IMR-90 (cell line): ENCODE results near the gene NFKBIZ. TPM values are rescaled to one million over a fixed set of nuclear protein-coding genes. Genes with fewer than 3 reads are reported as not detected.

Experiments used
- ATAC-seq: fragments of 200-7000 bp; cut with Tn5 transposase; 2 replicates; pipeline ENCODE4 v1.9.1; 2020; ENCODE audit warnings: low read depth, mild to moderate bottlenecking, moderate library complexity
- BruUV-seq: library from RNA; stranded (reverse); fragments of 400-500 nt; replicated peaks from 2 replicates; lab custom pipeline; 2021; lab: Mats Ljungman, UMichigan
- CTCF ChIA-PET: fragments of 300-600 bp; formaldehyde crosslinking; extraction: SDS; loops from one replicate; lab custom pipeline; 2021; ENCODE audit warnings: antibody characterized with exemption; lab: Yijun Ruan, JAX
- POLR2A ChIA-PET: fragments of 300-600 bp; sonication (Branson Sonifier 250); formaldehyde crosslinking; loops from one replicate; lab custom pipeline; 2022; ENCODE audit warnings: antibody characterized with exemption; ENCODE audit not compliant: unreplicated experiment; lab: Charles Lee
- DNase-seq: peaks from one replicate; pipeline ENCODE4 v3.0.0; 2013
- H2AFZ ChIP-seq: replicated peaks from 2 replicates; pipeline ENCODE3; 2013; ENCODE audit warnings: low read length, mild to moderate bottlenecking; ENCODE audit not compliant: poor library complexity
- H2AK5ac ChIP-seq: 2 replicates; pipeline ENCODE4 v1.6.1; 2013; ENCODE audit warnings: low read depth, low read length, inconsistent platforms
- H2AK9ac ChIP-seq: replicated peaks from 2 replicates; pipeline ENCODE3; 2013; ENCODE audit warnings: mild to moderate bottlenecking, low read depth, low read length, moderate library complexity; ENCODE audit not compliant: poor library complexity
- H2BK120ac ChIP-seq: 2 replicates; pipeline ENCODE4 v1.6.1; 2013; ENCODE audit warnings: low read depth, low read length, inconsistent platforms
- H2BK15ac ChIP-seq: 3 replicates; pipeline ENCODE4 v1.6.1; 2013; ENCODE audit warnings: low read depth, low read length, inconsistent platforms
- H2BK20ac ChIP-seq: 2 replicates; pipeline ENCODE4 v1.6.1; 2013; ENCODE audit warnings: low read depth, mild to moderate bottlenecking, inconsistent platforms, low read length, moderate library complexity
- H2BK5ac ChIP-seq: 2 replicates; pipeline ENCODE4 v1.6.1; 2013; ENCODE audit warnings: mild to moderate bottlenecking, low read depth, low read length, inconsistent platforms; ENCODE audit not compliant: poor library complexity, severe bottlenecking
- H3K14ac ChIP-seq: replicated peaks from 2 replicates; pipeline ENCODE4 v1.6.1; 2013; ENCODE audit warnings: low read depth, low read length, inconsistent platforms
- H3K18ac ChIP-seq: 2 replicates; pipeline ENCODE4 v1.6.1; 2013; ENCODE audit warnings: low read depth, low read length, control low read depth
- H3K23ac ChIP-seq: 2 replicates; pipeline ENCODE4 v1.6.1; 2013; ENCODE audit warnings: low read depth, low read length, inconsistent platforms
- H3K27ac ChIP-seq: 2 replicates; pipeline ENCODE4 v1.5.1; 2013; ENCODE audit warnings: mild to moderate bottlenecking, control low read depth, low read length; ENCODE audit not compliant: insufficient read depth
- H3K27me3 ChIP-seq: 2 replicates; pipeline ENCODE4 v1.6.1; 2013; ENCODE audit warnings: low read length; ENCODE audit not compliant: control insufficient read depth, insufficient read depth
- H3K36me3 ChIP-seq: 2 replicates; pipeline ENCODE4 v1.6.1; 2013; ENCODE audit warnings: low read length, mixed read lengths; ENCODE audit not compliant: control insufficient read depth, insufficient read depth
- H3K4ac ChIP-seq: 2 replicates; pipeline ENCODE4 v1.6.1; 2013; ENCODE audit warnings: low read depth, low read length, inconsistent platforms
- H3K4me1 ChIP-seq: 2 replicates; pipeline ENCODE4 v1.6.1; 2013; ENCODE audit warnings: low read length, mixed read lengths; ENCODE audit not compliant: control insufficient read depth, insufficient read depth
- H3K4me2 ChIP-seq: 2 replicates; pipeline ENCODE4 v1.6.1; 2013; ENCODE audit warnings: low read depth, mild to moderate bottlenecking, control low read depth, low read length, moderate library complexity
- H3K4me3 ChIP-seq: 2 replicates; pipeline ENCODE4 v1.5.1; 2013; ENCODE audit warnings: low read depth, mild to moderate bottlenecking, control low read depth, low read length, moderate library complexity; ENCODE audit not compliant: insufficient read depth
- H3K56ac ChIP-seq: 2 replicates; pipeline ENCODE4 v1.6.1; 2013; ENCODE audit warnings: low read length, inconsistent platforms; ENCODE audit not compliant: insufficient read depth; ENCODE audit errors: extremely low read depth
- H3K79me1 ChIP-seq, 2 experiments: 2 replicates each; pipeline ENCODE4 v1.6.1; 2013; ENCODE audit warnings: low read length in 2 of 2, inconsistent platforms in 1 of 2, low read depth in 1 of 2
- H3K9ac ChIP-seq: 2 replicates; pipeline ENCODE4 v1.6.1; 2013; ENCODE audit warnings: low read depth, low read length, control low read depth
- H3K9me1 ChIP-seq: 2 replicates; pipeline ENCODE4 v1.6.1; 2013; ENCODE audit warnings: low read length, inconsistent platforms; ENCODE audit not compliant: insufficient read depth
- H3K9me3 ChIP-seq: 2 replicates; pipeline ENCODE4 v1.6.1; 2013; ENCODE audit warnings: low read length; ENCODE audit not compliant: control insufficient read depth, insufficient read depth
- H4K20me1 ChIP-seq: 2 replicates; pipeline ENCODE4 v1.6.1; 2013; ENCODE audit warnings: low read length, inconsistent platforms; ENCODE audit not compliant: insufficient read depth
- H4K5ac ChIP-seq: 2 replicates; pipeline ENCODE4 v1.6.1; 2013; ENCODE audit warnings: mild to moderate bottlenecking, low read depth, low read length, control low read depth
- H4K8ac ChIP-seq, 2 experiments: 2 replicates each; pipeline ENCODE4 v1.6.1; 2013; ENCODE audit warnings: low read depth in 2 of 2, low read length in 2 of 2, control low read depth in 1 of 2, inconsistent platforms in 1 of 2
- H4K91ac ChIP-seq: 2 replicates; pipeline ENCODE4 v1.6.1; 2013; ENCODE audit warnings: low read depth, low read length, inconsistent platforms; ENCODE audit not compliant: insufficient read depth
- BHLHE40 ChIP-seq: fragments of 150-350 bp; IDR thresholded peaks from 2 replicates; pipeline ENCODE4 v1.6.1; 2016; ENCODE audit warnings: mild to moderate bottlenecking, low read depth, low read length
- CEBPB ChIP-seq: IDR thresholded peaks from 2 replicates; pipeline ENCODE4 v1.6.1; 2012; ENCODE audit warnings: low read depth, low read length, improper control_type of control experiment
- CHD1 ChIP-seq: IDR thresholded peaks from 2 replicates; pipeline ENCODE4 v1.6.1; 2012; ENCODE audit warnings: low read depth, low read length, improper control_type of control experiment
- FOS ChIP-seq: fragments of 150-350 bp; IDR thresholded peaks from 2 replicates; pipeline ENCODE4 v1.6.1; 2016; ENCODE audit warnings: low read depth, low read length
- MAFK ChIP-seq: IDR thresholded peaks from 2 replicates; pipeline ENCODE4 v1.6.1; 2012; ENCODE audit warnings: low read depth, low read length, improper control_type of control experiment
- MAZ ChIP-seq: IDR thresholded peaks from 2 replicates; pipeline ENCODE4 v1.6.1; 2012; ENCODE audit warnings: low read depth, mild to moderate bottlenecking, low read length, improper control_type of control experiment, moderate library complexity, borderline replicate concordance
- MXI1 ChIP-seq: IDR thresholded peaks from 2 replicates; pipeline ENCODE4 v1.6.1; 2012; ENCODE audit warnings: low read depth, mild to moderate bottlenecking, low read length, moderate library complexity, borderline replicate concordance
- NFE2L2 ChIP-seq: fragments of 150-350 bp; IDR thresholded peaks from 2 replicates; pipeline ENCODE4 v1.6.1; 2016; ENCODE audit warnings: low read depth, mild to moderate bottlenecking, low read length
- POLR2A ChIP-seq: IDR thresholded peaks from 2 replicates; pipeline ENCODE4 v1.6.1; 2012; ENCODE audit warnings: mild to moderate bottlenecking, low read depth, low read length
- RAD21 ChIP-seq: IDR thresholded peaks from 2 replicates; pipeline ENCODE4 v1.6.1; 2012; ENCODE audit warnings: low read length, improper control_type of control experiment
- RCOR1 ChIP-seq: IDR thresholded peaks from 2 replicates; pipeline ENCODE4 v1.6.1; 2012; ENCODE audit warnings: mild to moderate bottlenecking, low read length, improper control_type of control experiment; ENCODE audit not compliant: insufficient replicate concordance
- RFX5 ChIP-seq: IDR thresholded peaks from 2 replicates; pipeline ENCODE4 v1.8.0; 2012; ENCODE audit warnings: low read depth, mild to moderate bottlenecking, low read length, moderate library complexity
- WGBS, 2 experiments: methylation state at CpG; one replicate each; pipeline versions ENCODE4 v1.1.5 to v1.1.7; 2013; ENCODE audit warnings: missing lambda C conversion rate in 2 of 2; ENCODE audit not compliant: insufficient read length in 1 of 2; ENCODE audit errors: extremely low coverage in 2 of 2; 5-methylcytosine and 5-hydroxymethylcytosine counted together
- dilution Hi-C: fragments of 300-500 bp; cut with HindIII; formaldehyde crosslinking; loops from one replicate; pipeline ENCODE4 v1.14.3; 2018; ENCODE audit warnings: low sequenced_read_pairs; ENCODE audit not compliant: unreplicated experiment
- in situ Hi-C: fragments of 300-500 bp; cut with MboI; formaldehyde crosslinking; loops from 3 replicates; pipeline ENCODE4 v1.14.3; 2019; ENCODE audit warnings: low sequenced_read_pairs, inconsistent platforms, mixed read lengths
- intact Hi-C: fragments of 100-400 bp; cut with micrococcal nuclease; formaldehyde crosslinking; loops from 2 replicates; pipeline ENCODE4 v1.10.0; 2022
- polyA plus RNA-seq, 3 experiments: library from polyadenylated mRNA; depleted of rRNA; stranded (reverse); fragments of >200 nt; gene quantifications; 2 replicates each; pipeline ENCODE4 v1.2.3, GENCODE V29; 2012; ENCODE audit warnings: low replicate concordance in 1 of 3
- total RNA-seq: library from RNA; depleted of rRNA; stranded (reverse); fragments of >200 nt; gene quantifications from 2 replicates; pipeline ENCODE4 v1.2.3, GENCODE V29; 2012
- TF ChIP-seq, protein P1 (sequence below): fragments of 150-350 bp; IDR thresholded peaks from 2 replicates; pipeline ENCODE4 v1.6.1; 2016; ENCODE audit warnings: low read depth, mild to moderate bottlenecking, low read length, moderate library complexity, borderline replicate concordance
- TF ChIP-seq, protein P2 (sequence below): fragments of 150-350 bp; IDR thresholded peaks from 2 replicates; pipeline ENCODE4 v1.6.1; 2017; ENCODE audit warnings: mild to moderate bottlenecking, antibody characterized with exemption, low read length, low read depth
- TF ChIP-seq, protein P3 (sequence below): conservative IDR thresholded peaks from 2 replicates; pipeline ENCODE4 v1.5.1; 2012; ENCODE audit warnings: mild to moderate bottlenecking, low read depth, low read length, improper control_type of control experiment

The NFKBIZ gene
- total and polyA plus RNA-seq, 2 of the 4 experiments (the other 2 are of a cell fraction) = 35.0 to 40.9 TPM

DNA sequence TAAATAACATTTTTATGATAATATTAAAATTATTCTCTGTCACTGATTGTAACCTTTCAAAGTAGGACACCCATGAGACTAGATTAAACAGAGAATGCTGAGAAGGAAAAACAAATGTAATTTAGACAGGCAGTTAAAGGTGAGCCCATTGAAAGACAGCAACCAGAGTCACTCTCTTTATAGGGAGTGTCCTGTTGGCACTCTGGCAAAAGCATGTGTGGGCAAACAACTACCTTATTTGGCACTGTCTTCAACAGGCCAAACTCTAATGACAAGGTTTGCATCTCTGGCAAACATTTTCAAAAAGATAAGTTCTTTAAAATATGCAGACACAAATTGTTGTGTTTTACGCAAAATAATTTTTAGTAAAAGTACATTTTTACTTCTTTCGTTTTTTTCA is 29.8 kb downstream of the NFKBIZ start:
- Histone ChIP-seq H3K36me3 (no peaks in the 10 kb centered on the region), H3K4me2 (no peak overlapping the region), H3K4ac (no peak overlapping the region), H2AK5ac (no peak overlapping the region), H3K27me3 (no peaks in the 10 kb centered on the region), H3K9me3 (no peaks in the 10 kb centered on the region), H2BK20ac (no peak overlapping the region), H3K79me1 (no peaks in the 10 kb centered on the region), H4K8ac (no peak overlapping the region), H2AFZ (no peak overlapping the region), H3K14ac (no peak overlapping the region), H3K9ac (no peak overlapping the region), H3K4me1 (peaks cover 2% of the 10 kb centered on the region), H3K9me1 (0 out of 2 replicates have a peak, but pooled peaks cover under 1% of the 10 kb centered on the region), H2BK15ac (no peak overlapping the region), H4K5ac (no peak overlapping the region), H3K56ac (no peak overlapping the region), H3K4me3 (no peak overlapping the region), H3K18ac (no peak overlapping the region), H3K27ac (no peak overlapping the region), H2BK120ac (no peak overlapping the region), H4K91ac (no peak overlapping the region), H3K23ac (no peak overlapping the region), H2BK5ac (no peak overlapping the region), H2AK9ac (no peak overlapping the region), H4K20me1 (no peaks in the 10 kb centered on the region)
- BruUV-seq = no TSS peak
- WGBS, 2 experiments = no CpG with 5 or more reads among the region's 2 CpGs
- TF ChIP-seq MXI1 (no peak), FOS (no peak), MAZ (no peak), BHLHE40 (no peak), CHD1 (no peak), NFE2L2 (no peak), MAFK (no peak), RFX5 (no peak), RAD21 (no peak), CEBPB (no peak), POLR2A (no peak), RCOR1 (no peak)
- TF ChIP-seq, protein P1, sequence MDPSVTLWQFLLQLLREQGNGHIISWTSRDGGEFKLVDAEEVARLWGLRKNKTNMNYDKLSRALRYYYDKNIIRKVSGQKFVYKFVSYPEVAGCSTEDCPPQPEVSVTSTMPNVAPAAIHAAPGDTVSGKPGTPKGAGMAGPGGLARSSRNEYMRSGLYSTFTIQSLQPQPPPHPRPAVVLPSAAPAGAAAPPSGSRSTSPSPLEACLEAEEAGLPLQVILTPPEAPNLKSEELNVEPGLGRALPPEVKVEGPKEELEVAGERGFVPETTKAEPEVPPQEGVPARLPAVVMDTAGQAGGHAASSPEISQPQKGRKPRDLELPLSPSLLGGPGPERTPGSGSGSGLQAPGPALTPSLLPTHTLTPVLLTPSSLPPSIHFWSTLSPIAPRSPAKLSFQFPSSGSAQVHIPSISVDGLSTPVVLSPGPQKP = no peak
- TF ChIP-seq, protein P2, sequence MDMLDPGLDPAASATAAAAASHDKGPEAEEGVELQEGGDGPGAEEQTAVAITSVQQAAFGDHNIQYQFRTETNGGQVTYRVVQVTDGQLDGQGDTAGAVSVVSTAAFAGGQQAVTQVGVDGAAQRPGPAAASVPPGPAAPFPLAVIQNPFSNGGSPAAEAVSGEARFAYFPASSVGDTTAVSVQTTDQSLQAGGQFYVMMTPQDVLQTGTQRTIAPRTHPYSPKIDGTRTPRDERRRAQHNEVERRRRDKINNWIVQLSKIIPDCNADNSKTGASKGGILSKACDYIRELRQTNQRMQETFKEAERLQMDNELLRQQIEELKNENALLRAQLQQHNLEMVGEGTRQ = no peak
- TF ChIP-seq, protein P3, sequence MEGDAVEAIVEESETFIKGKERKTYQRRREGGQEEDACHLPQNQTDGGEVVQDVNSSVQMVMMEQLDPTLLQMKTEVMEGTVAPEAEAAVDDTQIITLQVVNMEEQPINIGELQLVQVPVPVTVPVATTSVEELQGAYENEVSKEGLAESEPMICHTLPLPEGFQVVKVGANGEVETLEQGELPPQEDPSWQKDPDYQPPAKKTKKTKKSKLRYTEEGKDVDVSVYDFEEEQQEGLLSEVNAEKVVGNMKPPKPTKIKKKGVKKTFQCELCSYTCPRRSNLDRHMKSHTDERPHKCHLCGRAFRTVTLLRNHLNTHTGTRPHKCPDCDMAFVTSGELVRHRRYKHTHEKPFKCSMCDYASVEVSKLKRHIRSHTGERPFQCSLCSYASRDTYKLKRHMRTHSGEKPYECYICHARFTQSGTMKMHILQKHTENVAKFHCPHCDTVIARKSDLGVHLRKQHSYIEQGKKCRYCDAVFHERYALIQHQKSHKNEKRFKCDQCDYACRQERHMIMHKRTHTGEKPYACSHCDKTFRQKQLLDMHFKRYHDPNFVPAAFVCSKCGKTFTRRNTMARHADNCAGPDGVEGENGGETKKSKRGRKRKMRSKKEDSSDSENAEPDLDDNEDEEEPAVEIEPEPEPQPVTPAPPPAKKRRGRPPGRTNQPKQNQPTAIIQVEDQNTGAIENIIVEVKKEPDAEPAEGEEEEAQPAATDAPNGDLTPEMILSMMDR = no peak
- DNase-seq = no peak
- dilution Hi-C loops = no loop called here
- CTCF ChIA-PET = no interaction called here
- intact Hi-C loops = no loop called here
- in situ Hi-C loops = no loop called here
- POLR2A ChIA-PET = no interaction called here
- no peak for ATAC-seq
